ENCODE measurements around the gene C6orf120. TPM values are rescaled to one million over a fixed set of nuclear protein-coding genes. Genes with fewer than 3 reads are reported as not detected.

The C6orf120 gene
- total RNA-seq, result 10 to 100 TPM; 25.3 to 35.6 (median 31.2) TPM

- H3K27me3 ChIP-seq, result no peaks in the 10 kb centered on the region
- TF ChIP-seq, protein P1, sequence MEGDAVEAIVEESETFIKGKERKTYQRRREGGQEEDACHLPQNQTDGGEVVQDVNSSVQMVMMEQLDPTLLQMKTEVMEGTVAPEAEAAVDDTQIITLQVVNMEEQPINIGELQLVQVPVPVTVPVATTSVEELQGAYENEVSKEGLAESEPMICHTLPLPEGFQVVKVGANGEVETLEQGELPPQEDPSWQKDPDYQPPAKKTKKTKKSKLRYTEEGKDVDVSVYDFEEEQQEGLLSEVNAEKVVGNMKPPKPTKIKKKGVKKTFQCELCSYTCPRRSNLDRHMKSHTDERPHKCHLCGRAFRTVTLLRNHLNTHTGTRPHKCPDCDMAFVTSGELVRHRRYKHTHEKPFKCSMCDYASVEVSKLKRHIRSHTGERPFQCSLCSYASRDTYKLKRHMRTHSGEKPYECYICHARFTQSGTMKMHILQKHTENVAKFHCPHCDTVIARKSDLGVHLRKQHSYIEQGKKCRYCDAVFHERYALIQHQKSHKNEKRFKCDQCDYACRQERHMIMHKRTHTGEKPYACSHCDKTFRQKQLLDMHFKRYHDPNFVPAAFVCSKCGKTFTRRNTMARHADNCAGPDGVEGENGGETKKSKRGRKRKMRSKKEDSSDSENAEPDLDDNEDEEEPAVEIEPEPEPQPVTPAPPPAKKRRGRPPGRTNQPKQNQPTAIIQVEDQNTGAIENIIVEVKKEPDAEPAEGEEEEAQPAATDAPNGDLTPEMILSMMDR (IDR thresholded peaks at IDR 0.05), result peak in 1 of 3 experiments; percentile 15
- TF ChIP-seq POLR2A (IDR thresholded peaks at IDR 0.05; ENCODE audit: low read depth) (peak; percentile 82), EP300 (IDR thresholded peaks at IDR 0.05) (no peak), POLR2AphosphoS5 (IDR thresholded peaks at IDR 0.05) (peak; percentile 98 to 99)
- intact Hi-C loops (cut with DNase I), result loop anchor here (2.0 kb wide), 2 partner anchors 21 to 49 kb away; partner anchors contain the start of genes DYNLT2 and ERMARD
- peaks cover 0 to 17% (median 12%) of the 10 kb centered on the region in 4 donors for H3K36me3 ChIP-seq
- H3K4me3 ChIP-seq, result peak within 1 kb of the TSS; percentile 83 to 99 (median 96)
- peaks cover 30 to 63% (median 48%) of the 10 kb centered on the region in 4 donors for H3K4me1 ChIP-seq
- H3K27ac ChIP-seq (replicated peaks in 1 of 4), result peak within 1 kb of the TSS; percentile 96 to 99 (median 96)
- peak; percentile 99 for DNase-seq (ENCODE audit: extremely low spot score)
- no peaks in the 10 kb centered on the region for H3K9me3 ChIP-seq
- no CpG with 5 or more reads among the region's 92 CpGs for WGBS
Measured at GRCh38 chr6:169701954-169702839, at the start of gene C6orf120, which contains the start of gene WDR27. TSS of gene C6orf120 (plus strand) at chr6:169702126. CDS start at chr6:169702460, 334 bp downstream. TSS of gene WDR27 (minus strand) at chr6:169702029. CDS start at chr6:169689005, 13,024 bp downstream.

DNA sequence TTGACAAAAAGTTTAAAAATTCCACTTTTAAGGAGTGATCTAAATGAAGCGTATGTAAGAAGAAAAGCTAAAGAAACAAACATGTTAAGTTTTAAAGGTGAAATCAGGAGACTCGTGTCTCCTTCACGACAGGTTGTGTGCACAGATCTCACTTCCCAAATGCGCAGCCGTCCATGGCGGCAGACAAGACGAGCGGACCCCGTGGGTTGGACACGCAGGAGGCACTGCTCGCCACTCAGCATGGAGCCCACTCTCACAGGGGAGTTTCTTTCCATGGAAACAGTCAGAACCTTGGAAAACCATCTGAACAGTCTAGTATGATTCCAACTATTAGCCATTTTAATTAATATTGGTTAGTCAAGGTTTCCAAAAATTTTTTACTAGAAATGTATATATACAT lies 49.0 kb upstream of the C6orf120 start:
- TF ChIP-seq EP300 (IDR thresholded peaks at IDR 0.05), result no peak
- TF ChIP-seq POLR2AphosphoS5 (IDR thresholded peaks at IDR 0.05), result no peak
- TF ChIP-seq, protein P1 (IDR thresholded peaks at IDR 0.05), result no peak
- TF ChIP-seq POLR2A (IDR thresholded peaks at IDR 0.05; ENCODE audit: low read depth), result no peak
- Histone ChIP-seq H3K4me3 (no peak overlapping the region), H3K36me3 (peaks cover 0 to 35% (median 15%) of the 10 kb centered on the region in 4 donors), H3K27me3 (no peaks in the 10 kb centered on the region), H3K9me3 (no peaks in the 10 kb centered on the region), H3K27ac (replicated peaks in 1 of 4) (no peak overlapping the region), H3K4me1 (peaks cover 6 to 17% (median 12%) of the 10 kb centered on the region in 4 donors)
- intact Hi-C loops (cut with DNase I), result no loop called here
- WGBS, result 95% methylated on average over 11 of the region's 11 CpGs
- no peak for DNase-seq (ENCODE audit: extremely low spot score)

DNA sequence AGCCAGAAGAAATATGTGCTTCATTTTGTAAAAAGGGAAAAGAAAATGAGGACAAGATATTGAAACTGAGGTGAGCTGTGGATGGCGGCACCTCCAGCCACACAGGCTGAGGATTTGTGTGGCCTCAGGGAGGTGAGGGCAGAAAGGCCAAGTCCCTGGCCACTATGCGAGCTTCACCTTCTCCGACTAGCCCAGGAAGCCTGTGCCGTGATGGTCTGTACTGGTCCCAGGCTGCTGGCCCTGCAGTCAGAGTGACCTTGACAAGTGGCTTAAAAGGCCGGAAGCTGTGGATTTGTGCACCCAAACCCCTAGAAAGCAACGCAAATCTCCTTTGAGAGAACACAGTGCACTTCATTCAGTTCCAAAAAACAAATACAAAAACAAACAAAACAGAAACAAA lies 48.2 kb upstream of the C6orf120 start:
- Histone ChIP-seq H3K4me3 (peak overlapping the region in 2 of 4 donors; percentile 54 to 57), H3K4me1 (peaks cover 6 to 17% (median 12%) of the 10 kb centered on the region in 4 donors), H3K27me3 (no peaks in the 10 kb centered on the region), H3K36me3 (peaks cover 0 to 35% (median 17%) of the 10 kb centered on the region in 4 donors), H3K27ac (replicated peaks in 1 of 4) (peak overlapping the region in 3 of 4 donors; percentile 75 to 78 (median 76)), H3K9me3 (no peaks in the 10 kb centered on the region)
- WGBS, result 89% methylated on average over 6 of the region's 6 CpGs
- TF ChIP-seq, protein P1 (IDR thresholded peaks at IDR 0.05), result no peak
- no peak for TF ChIP-seq POLR2A (IDR thresholded peaks at IDR 0.05; ENCODE audit: low read depth)
- TF ChIP-seq EP300 (IDR thresholded peaks at IDR 0.05), result no peak
- TF ChIP-seq POLR2AphosphoS5 (IDR thresholded peaks at IDR 0.05), result no peak
- intact Hi-C loops (cut with DNase I), result no loop called here
- no peak for DNase-seq (ENCODE audit: extremely low spot score)

GRCh38 chr6:169654598-169655391 lies 47.1 kb upstream of the C6orf120 start:
- H3K4me3 ChIP-seq, result peak overlapping the region; percentile 54 to 64 (median 58)
- whole genome bisulfite sequencing, result 47% methylated on average over 45 of the region's 46 CpGs
- H3K4me1 ChIP-seq, result peaks cover 6 to 17% (median 12%) of the 10 kb centered on the region in 4 donors
- H3K27me3 ChIP-seq, result no peaks in the 10 kb centered on the region
- DNase-seq (ENCODE audit: extremely low spot score), result no peak
- intact Hi-C loops (cut with DNase I), result no loop called here
- H3K36me3 ChIP-seq, result peaks cover 0 to 45% (median 26%) of the 10 kb centered on the region in 4 donors
- peak overlapping the region; percentile 70 to 78 (median 76) for H3K27ac ChIP-seq (replicated peaks in 1 of 4)
- TF ChIP-seq, protein P1 (IDR thresholded peaks at IDR 0.05), result peak; percentile 16 to 36 (median 32)
- TF ChIP-seq POLR2A (IDR thresholded peaks at IDR 0.05; ENCODE audit: low read depth) (no peak), POLR2AphosphoS5 (IDR thresholded peaks at IDR 0.05) (peak; percentile 59 to 73), EP300 (IDR thresholded peaks at IDR 0.05) (no peak)
- no peaks in the 10 kb centered on the region for H3K9me3 ChIP-seq

All from esophagus muscularis mucosa (tissue), 4 donors.